H9 (cell line): ENCODE data around the gene CALHM3. TPM values are rescaled to one million over a fixed set of nuclear protein-coding genes. Genes with fewer than 3 reads are reported as not detected.

Experiments
- DNase-seq: peaks from one replicate; pipeline ENCODE4 v3.0.0-alpha.2; 2017
- H2AFZ ChIP-seq: one replicate; pipeline ENCODE4 v1.6.1; 2013; ENCODE audit warnings: mild to moderate bottlenecking, low read length, control low read depth, moderate library complexity
- H2AK5ac ChIP-seq: 2 replicates; pipeline ENCODE4 v1.6.1; 2013; ENCODE audit warnings: low read length, control low read depth, mixed read lengths; ENCODE audit not compliant: insufficient read length
- H2BK120ac ChIP-seq: one replicate; pipeline ENCODE4 v1.6.1; 2013; ENCODE audit warnings: low read depth, mild to moderate bottlenecking, low read length, control low read depth, inconsistent platforms; ENCODE audit not compliant: poor library complexity, severe bottlenecking
- H2BK12ac ChIP-seq: 2 replicates; pipeline ENCODE4 v1.6.1; 2013; ENCODE audit warnings: low read length, control low read depth, mixed read lengths, low read depth; ENCODE audit not compliant: insufficient read length
- H2BK15ac ChIP-seq: 2 replicates; pipeline ENCODE4 v1.6.1; 2013; ENCODE audit warnings: low read depth, low read length, control low read depth
- H2BK20ac ChIP-seq: one replicate; pipeline ENCODE4 v1.6.1; 2013; ENCODE audit warnings: low read depth, mild to moderate bottlenecking, low read length, control low read depth, inconsistent platforms; ENCODE audit not compliant: poor library complexity, severe bottlenecking
- H2BK5ac ChIP-seq: 2 replicates; pipeline ENCODE4 v1.6.1; 2013; ENCODE audit warnings: low read length, control low read depth, mixed read lengths; ENCODE audit not compliant: insufficient read length
- H3K14ac ChIP-seq: 2 replicates; pipeline ENCODE4 v1.6.1; 2013; ENCODE audit warnings: low read length, control low read depth; ENCODE audit not compliant: insufficient read depth
- H3K18ac ChIP-seq: 2 replicates; pipeline ENCODE4 v1.6.1; 2013; ENCODE audit warnings: low read depth, mild to moderate bottlenecking, mixed read lengths, low read length, control low read depth; ENCODE audit not compliant: insufficient read length
- H3K23ac ChIP-seq: 2 replicates; pipeline ENCODE4 v1.6.1; 2013; ENCODE audit warnings: low read length, control low read depth, mixed read lengths, low read depth; ENCODE audit not compliant: insufficient read length
- H3K23me2 ChIP-seq: 2 replicates; pipeline ENCODE4 v1.6.1; 2013; ENCODE audit warnings: low read depth, mild to moderate bottlenecking, mixed read lengths, low read length, control low read depth; ENCODE audit not compliant: insufficient read length, poor library complexity, severe bottlenecking
- H3K27ac ChIP-seq: 2 replicates; pipeline ENCODE4 v1.5.1; 2013; ENCODE audit warnings: low read length, control low read depth, mixed read lengths, low read depth; ENCODE audit not compliant: insufficient read length
- H3K27me3 ChIP-seq: 2 replicates; pipeline ENCODE4 v1.6.1; 2013; ENCODE audit warnings: low read length, control low read depth, inconsistent platforms; ENCODE audit not compliant: insufficient read depth
- H3K4ac ChIP-seq: 2 replicates; pipeline ENCODE4 v1.6.1; 2013; ENCODE audit warnings: low read depth, mild to moderate bottlenecking, control low read depth, inconsistent platforms, low read length, moderate library complexity
- H3K4me1 ChIP-seq: 2 replicates; pipeline ENCODE4 v1.6.1; 2013; ENCODE audit warnings: low read length, control low read depth, inconsistent platforms; ENCODE audit not compliant: insufficient read depth
- H3K4me2 ChIP-seq: 2 replicates; pipeline ENCODE4 v1.6.1; 2013; ENCODE audit warnings: low read length, control low read depth, mixed read lengths; ENCODE audit not compliant: insufficient read length, insufficient read depth
- H3K56ac ChIP-seq: 2 replicates; pipeline ENCODE4 v1.6.1; 2013; ENCODE audit warnings: low read depth, mild to moderate bottlenecking, mixed read lengths, low read length, control low read depth; ENCODE audit not compliant: insufficient read length
- H3K79me1 ChIP-seq: 2 replicates; pipeline ENCODE4 v1.6.1; 2013; ENCODE audit warnings: low read depth, mild to moderate bottlenecking, moderate library complexity, low read length, control low read depth, inconsistent platforms; ENCODE audit not compliant: insufficient read depth, poor library complexity, severe bottlenecking
- H3K79me2 ChIP-seq: 2 replicates; pipeline ENCODE4 v1.6.1; 2013; ENCODE audit warnings: low read length, control low read depth, inconsistent platforms; ENCODE audit not compliant: insufficient read depth
- H3K9ac ChIP-seq: 2 replicates; pipeline ENCODE4 v1.6.1; 2013; ENCODE audit warnings: low read length, control low read depth, mixed read lengths; ENCODE audit not compliant: insufficient read length; ENCODE audit errors: extremely low read depth
- H3K9me3 ChIP-seq: one replicate; pipeline ENCODE4 v1.6.1; 2013; ENCODE audit warnings: low read depth, low read length, inconsistent platforms; ENCODE audit not compliant: control insufficient read depth
- H3T11ph ChIP-seq: one replicate; pipeline ENCODE4 v1.6.1; 2013; ENCODE audit warnings: mild to moderate bottlenecking, low read length, control low read depth, inconsistent platforms
- H4K20me1 ChIP-seq: one replicate; pipeline ENCODE4 v1.6.1; 2013; ENCODE audit not compliant: control insufficient read depth, insufficient read length, insufficient read depth
- H4K5ac ChIP-seq: 2 replicates; pipeline ENCODE4 v1.6.1; 2013; ENCODE audit warnings: low read depth, mild to moderate bottlenecking, mixed read lengths, low read length, control low read depth; ENCODE audit not compliant: insufficient read length
- H4K8ac ChIP-seq: replicated peaks from 2 replicates; pipeline ENCODE4 v1.6.1; 2013; ENCODE audit warnings: low read length, control low read depth, mixed read lengths, low read depth; ENCODE audit not compliant: insufficient read length
- H4K91ac ChIP-seq: 2 replicates; pipeline ENCODE4 v1.6.1; 2013; ENCODE audit warnings: low read depth, mild to moderate bottlenecking, moderate library complexity, mixed read lengths, low read length, control low read depth; ENCODE audit not compliant: insufficient read length
- H3K27ac Mint-ChIP-seq, 3 experiments: 2 replicates in 2 of 3; 3 replicates in 1 of 3; pipeline ENCODE4 v1.8.0; 2020 to 2021; ENCODE audit warnings: mixed read lengths in 3 of 3, mild to moderate bottlenecking in 1 of 3, moderate library complexity in 1 of 3
- H3K27me3 Mint-ChIP-seq: 2 replicates; pipeline ENCODE4 v1.8.0; 2021; ENCODE audit warnings: low read depth, mild to moderate bottlenecking, moderate library complexity, mixed read lengths
- H3K36me3 Mint-ChIP-seq, 3 experiments: 2 replicates in 2 of 3; 3 replicates in 1 of 3; pipeline ENCODE4 v1.8.0; 2020 to 2021; ENCODE audit warnings: low read depth in 3 of 3, mixed read lengths in 3 of 3; ENCODE audit not compliant: insufficient read depth in 1 of 3
- H3K4me1 Mint-ChIP-seq, 2 experiments: 2 replicates each; pipeline ENCODE4 v1.8.0; 2020; ENCODE audit warnings: mixed read lengths in 2 of 2
- H3K4me3 Mint-ChIP-seq, 2 experiments: 2 replicates in 1 of 2; 3 replicates in 1 of 2; pipeline ENCODE4 v1.8.0; 2020 to 2021; ENCODE audit warnings: mild to moderate bottlenecking in 2 of 2, mixed read lengths in 2 of 2, moderate library complexity in 1 of 2
- H3K9me3 Mint-ChIP-seq, 2 experiments: 2 replicates in 1 of 2; 3 replicates in 1 of 2; pipeline ENCODE4 v1.8.0; 2020; ENCODE audit warnings: mild to moderate bottlenecking in 2 of 2, mixed read lengths in 2 of 2, moderate library complexity in 1 of 2
- CTCF ChIP-seq: fragments of 200-600 bp; sonication (generic); conservative IDR thresholded peaks from 3 replicates; pipeline ENCODE4 v1.8.0; 2021; ENCODE audit warnings: antibody characterized with exemption, mild to moderate bottlenecking
- WGBS: extraction: QIAGEN DNeasy Blood & Tissue Kit; methylation state at CpG from one replicate; pipeline ENCODE4 v1.1.7; 2013; ENCODE audit warnings: missing lambda C conversion rate, low lambda C conversion rate, mixed read lengths; ENCODE audit not compliant: insufficient read length; ENCODE audit errors: extremely low coverage; 5-methylcytosine and 5-hydroxymethylcytosine counted together
- total RNA-seq: library from RNA; stranded (reverse); gene quantifications from 2 replicates; pipeline ENCODE4 v1.2.1, GENCODE V29; 2021

The CALHM3 gene
- total RNA-seq, 1 experiment from 2014 or later = not detected

- H2BK15ac ChIP-seq = no peak overlapping the region
- Mint-ChIP-seq H3K4me3 (no peak overlapping the region), H3K9me3 (no peaks in the 10 kb centered on the region), H3K4me1 (peaks cover 0 to 3% of the 10 kb centered on the region in 2 experiments; a peak in 1 of 4 replicates), H3K27me3 (no peaks in the 10 kb centered on the region), H3K36me3 (peaks cover 48 to 91% (median 81%) of the 10 kb centered on the region in 3 experiments), H3K27ac (no peak overlapping the region)
- H2BK12ac ChIP-seq = no peak overlapping the region
- no peaks in the 10 kb centered on the region for H4K20me1 ChIP-seq
- H3T11ph ChIP-seq = no peak overlapping the region
- no CpG with 5 or more reads among the region's 10 CpGs for WGBS
- no peak overlapping the region for H3K4ac ChIP-seq
- H4K91ac ChIP-seq = no peak overlapping the region
- H2BK5ac ChIP-seq = no peak overlapping the region
- no peak overlapping the region for H2BK120ac ChIP-seq
- no peaks in the 10 kb centered on the region for H3K9me3 ChIP-seq
- H3K14ac ChIP-seq = no peak overlapping the region
- H3K4me2 ChIP-seq = no peak overlapping the region
- no peak overlapping the region for H2BK20ac ChIP-seq
- H3K23me2 ChIP-seq = no peaks in the 10 kb centered on the region
- no peak overlapping the region for H2AFZ ChIP-seq
- no peak overlapping the region for H3K18ac ChIP-seq
- no peaks in the 10 kb centered on the region for H3K79me1 ChIP-seq
- no peaks in the 10 kb centered on the region for H3K27me3 ChIP-seq
- TF ChIP-seq CTCF = no peak
- DNase-seq = no peak
- H3K23ac ChIP-seq = no peak overlapping the region
- H3K79me2 ChIP-seq = no peaks in the 10 kb centered on the region
- H3K9ac ChIP-seq = no peak overlapping the region
- H3K4me1 ChIP-seq = no peaks in the 10 kb centered on the region
- H4K5ac ChIP-seq = no peak overlapping the region
- no peak overlapping the region for H3K56ac ChIP-seq
- H3K27ac ChIP-seq = no peak overlapping the region
- H4K8ac ChIP-seq = no peak overlapping the region
- H2AK5ac ChIP-seq = no peak overlapping the region
These were observed 34.6 kb downstream of the CALHM3 start for GRCh38 chr10:103444478-103444877.
